Loucy (cell line): Measurements from ENCODE around the gene CACNB2.

Source experiments
- H2AFZ ChIP-seq: fragments of 200-600 bp; sonication (generic); 2 replicates; pipeline ENCODE4 v1.6.0; 2016; ENCODE audit warnings: antibody characterized with exemption, mild to moderate bottlenecking, low read length, moderate library complexity
- H3F3A ChIP-seq: fragments of 200-600 bp; 2 replicates; pipeline ENCODE4 v1.6.0; 2016; ENCODE audit warnings: antibody characterized with exemption, low read depth, mild to moderate bottlenecking
- H3K27me3 ChIP-seq: fragments of 200-600 bp; sonication (generic); 2 replicates; pipeline ENCODE4 v1.6.1; 2014; ENCODE audit warnings: low read length, mild to moderate bottlenecking; ENCODE audit not compliant: insufficient read depth, poor library complexity, severe bottlenecking
- H3K36me3 ChIP-seq: fragments of 200-600 bp; sonication (generic); 2 replicates; pipeline ENCODE4 v1.6.1; 2016; ENCODE audit warnings: low read length; ENCODE audit not compliant: insufficient read depth
- H3K4me1 ChIP-seq: fragments of 200-600 bp; sonication (generic); 2 replicates; pipeline ENCODE4 v1.5.1; 2014; ENCODE audit warnings: low read length, mild to moderate bottlenecking; ENCODE audit not compliant: insufficient read depth, poor library complexity, severe bottlenecking
- H3K4me2 ChIP-seq: fragments of 200-600 bp; sonication (generic); 2 replicates; pipeline ENCODE4 v1.6.0; 2014; ENCODE audit warnings: antibody characterized with exemption, low read length, low read depth, mild to moderate bottlenecking; ENCODE audit not compliant: poor library complexity, severe bottlenecking
- H3K4me3 ChIP-seq: fragments of 200-600 bp; sonication (generic); 2 replicates; pipeline ENCODE4 v1.5.1; 2014; ENCODE audit warnings: low read length, mild to moderate bottlenecking, mixed read lengths; ENCODE audit not compliant: poor library complexity, severe bottlenecking
- H3K79me2 ChIP-seq: fragments of 200-600 bp; sonication (generic); 2 replicates; pipeline ENCODE4 v1.6.1; 2014; ENCODE audit warnings: low read length; ENCODE audit not compliant: insufficient read depth
- H3K9ac ChIP-seq: fragments of 200-600 bp; sonication (generic); 2 replicates; pipeline ENCODE4 v1.6.0; 2014; ENCODE audit warnings: mild to moderate bottlenecking, low read depth, low read length, moderate library complexity; ENCODE audit not compliant: poor library complexity, severe bottlenecking
- H3K9me2 ChIP-seq: fragments of 200-600 bp; sonication (generic); replicated peaks from 2 replicates; pipeline ENCODE4 v1.6.1; 2016; ENCODE audit warnings: low read depth, low read length, mixed read lengths
- H3K9me3 ChIP-seq: fragments of 200-600 bp; sonication (generic); 2 replicates; pipeline ENCODE4 v1.6.1; 2014; ENCODE audit warnings: mild to moderate bottlenecking, antibody characterized with exemption, low read length, low read depth; ENCODE audit not compliant: insufficient read depth
- H4K20me1 ChIP-seq: fragments of 200-600 bp; sonication (generic); 2 replicates; pipeline ENCODE4 v1.6.0; 2014; ENCODE audit warnings: antibody characterized with exemption, low read length, mild to moderate bottlenecking; ENCODE audit not compliant: insufficient read depth, poor library complexity, severe bottlenecking
- EZH2phosphoT487 ChIP-seq: fragments of 200-600 bp; IDR thresholded peaks from 2 replicates; pipeline ENCODE4 v1.6.1; 2018; ENCODE audit warnings: antibody characterized with exemption, mild to moderate bottlenecking, moderate library complexity, borderline replicate concordance
- TF ChIP-seq, protein P1 (sequence below): fragments of 200-600 bp; sonication (generic); conservative IDR thresholded peaks from 2 replicates; pipeline ENCODE4 v1.5.1; 2014; ENCODE audit warnings: mild to moderate bottlenecking, antibody characterized with exemption, low read length

The CACNB2 gene

GRCh38 chr10:18260310-18260922 is 120.2 kb downstream of the CACNB2 start:
- Histone ChIP-seq H3K9me2 (no peaks in the 10 kb centered on the region), H2AFZ (no peak overlapping the region), H3K9ac (no peak overlapping the region), H3K4me1 (no peaks in the 10 kb centered on the region), H3F3A (no peaks in the 10 kb centered on the region), H3K4me3 (no peak overlapping the region), H3K36me3 (no peaks in the 10 kb centered on the region), H3K27me3 (no peaks in the 10 kb centered on the region), H4K20me1 (no peaks in the 10 kb centered on the region), H3K4me2 (no peak overlapping the region), H3K79me2 (no peaks in the 10 kb centered on the region), H3K9me3 (no peaks in the 10 kb centered on the region)
- TF ChIP-seq, protein P1, sequence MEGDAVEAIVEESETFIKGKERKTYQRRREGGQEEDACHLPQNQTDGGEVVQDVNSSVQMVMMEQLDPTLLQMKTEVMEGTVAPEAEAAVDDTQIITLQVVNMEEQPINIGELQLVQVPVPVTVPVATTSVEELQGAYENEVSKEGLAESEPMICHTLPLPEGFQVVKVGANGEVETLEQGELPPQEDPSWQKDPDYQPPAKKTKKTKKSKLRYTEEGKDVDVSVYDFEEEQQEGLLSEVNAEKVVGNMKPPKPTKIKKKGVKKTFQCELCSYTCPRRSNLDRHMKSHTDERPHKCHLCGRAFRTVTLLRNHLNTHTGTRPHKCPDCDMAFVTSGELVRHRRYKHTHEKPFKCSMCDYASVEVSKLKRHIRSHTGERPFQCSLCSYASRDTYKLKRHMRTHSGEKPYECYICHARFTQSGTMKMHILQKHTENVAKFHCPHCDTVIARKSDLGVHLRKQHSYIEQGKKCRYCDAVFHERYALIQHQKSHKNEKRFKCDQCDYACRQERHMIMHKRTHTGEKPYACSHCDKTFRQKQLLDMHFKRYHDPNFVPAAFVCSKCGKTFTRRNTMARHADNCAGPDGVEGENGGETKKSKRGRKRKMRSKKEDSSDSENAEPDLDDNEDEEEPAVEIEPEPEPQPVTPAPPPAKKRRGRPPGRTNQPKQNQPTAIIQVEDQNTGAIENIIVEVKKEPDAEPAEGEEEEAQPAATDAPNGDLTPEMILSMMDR, result no peak
- TF ChIP-seq EZH2phosphoT487, result no peak

DNA sequence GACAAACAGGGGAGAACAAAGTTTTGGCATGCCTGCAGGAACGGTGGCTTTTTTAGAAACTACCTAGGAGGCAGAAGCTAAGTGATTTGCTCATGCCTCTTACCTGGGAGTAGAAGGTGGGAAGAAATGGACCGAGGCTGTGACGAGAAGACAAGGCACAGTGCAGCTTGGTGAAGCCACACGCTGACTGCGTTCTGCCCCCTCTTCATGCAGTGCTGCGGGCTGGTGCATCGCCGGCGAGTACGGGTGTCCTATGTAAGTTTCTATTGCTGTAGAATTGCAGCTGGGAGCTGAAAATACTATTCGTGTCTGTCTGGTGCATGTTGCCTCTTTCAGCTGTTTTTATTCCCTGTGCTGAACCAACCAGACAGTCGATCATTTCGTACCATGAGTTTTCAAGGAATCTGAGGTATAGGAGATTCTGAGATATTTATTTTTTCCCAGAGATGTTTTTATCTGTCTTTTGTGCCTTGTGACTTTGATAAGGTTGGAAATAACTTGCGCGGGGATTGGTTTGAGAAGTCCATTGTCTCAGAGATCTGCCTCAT is 120.9 kb downstream of the CACNB2 start:
- H3K36me3 ChIP-seq, result no peaks in the 10 kb centered on the region
- H3K9me3 ChIP-seq, result no peaks in the 10 kb centered on the region
- no peaks in the 10 kb centered on the region for H3K4me1 ChIP-seq
- H3K4me2 ChIP-seq, result no peak overlapping the region
- H3K79me2 ChIP-seq, result no peaks in the 10 kb centered on the region
- H3K9me2 ChIP-seq, result no peaks in the 10 kb centered on the region
- H3F3A ChIP-seq, result no peaks in the 10 kb centered on the region
- H3K4me3 ChIP-seq, result no peak overlapping the region
- no peaks in the 10 kb centered on the region for H4K20me1 ChIP-seq
- H3K9ac ChIP-seq, result no peak overlapping the region
- no peaks in the 10 kb centered on the region for H3K27me3 ChIP-seq
- TF ChIP-seq, protein P1, result no peak
- no peak for TF ChIP-seq EZH2phosphoT487
- no peak overlapping the region for H2AFZ ChIP-seq

DNA sequence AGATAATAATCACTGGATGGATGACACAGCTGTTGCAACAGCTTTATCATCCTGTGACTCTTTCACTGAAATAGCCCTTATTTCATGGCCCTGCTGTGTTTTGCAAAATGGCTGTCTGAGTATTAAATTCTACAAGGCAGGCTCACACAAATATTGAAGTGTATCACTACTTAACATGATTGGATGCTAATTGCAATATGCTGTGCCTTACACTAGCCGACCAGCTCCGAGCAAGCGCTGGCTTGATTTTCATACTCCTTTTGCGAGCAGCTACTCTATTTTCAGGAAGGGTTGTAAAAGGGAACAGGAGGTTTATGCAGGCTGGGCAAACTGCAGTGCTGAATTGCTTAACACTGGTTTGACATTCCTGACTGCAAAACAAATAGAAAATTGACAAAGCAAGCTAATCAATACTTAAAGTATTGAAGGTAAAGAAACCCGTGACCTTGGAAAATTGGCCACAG is 121.6 kb downstream of the CACNB2 start:
- no peaks in the 10 kb centered on the region for H3F3A ChIP-seq
- H4K20me1 ChIP-seq, result no peaks in the 10 kb centered on the region
- H3K4me2 ChIP-seq, result no peak overlapping the region
- H3K9ac ChIP-seq, result no peak overlapping the region
- H2AFZ ChIP-seq, result no peak overlapping the region
- TF ChIP-seq, protein P1, result no peak
- TF ChIP-seq EZH2phosphoT487, result no peak
- no peaks in the 10 kb centered on the region for H3K4me1 ChIP-seq
- H3K9me2 ChIP-seq, result no peaks in the 10 kb centered on the region
- no peaks in the 10 kb centered on the region for H3K79me2 ChIP-seq
- no peaks in the 10 kb centered on the region for H3K36me3 ChIP-seq
- no peaks in the 10 kb centered on the region for H3K9me3 ChIP-seq
- H3K27me3 ChIP-seq, result no peaks in the 10 kb centered on the region
- H3K4me3 ChIP-seq, result no peak overlapping the region
